ENCODE data around the gene POU2AF3.

The POU2AF3 gene

DNA sequence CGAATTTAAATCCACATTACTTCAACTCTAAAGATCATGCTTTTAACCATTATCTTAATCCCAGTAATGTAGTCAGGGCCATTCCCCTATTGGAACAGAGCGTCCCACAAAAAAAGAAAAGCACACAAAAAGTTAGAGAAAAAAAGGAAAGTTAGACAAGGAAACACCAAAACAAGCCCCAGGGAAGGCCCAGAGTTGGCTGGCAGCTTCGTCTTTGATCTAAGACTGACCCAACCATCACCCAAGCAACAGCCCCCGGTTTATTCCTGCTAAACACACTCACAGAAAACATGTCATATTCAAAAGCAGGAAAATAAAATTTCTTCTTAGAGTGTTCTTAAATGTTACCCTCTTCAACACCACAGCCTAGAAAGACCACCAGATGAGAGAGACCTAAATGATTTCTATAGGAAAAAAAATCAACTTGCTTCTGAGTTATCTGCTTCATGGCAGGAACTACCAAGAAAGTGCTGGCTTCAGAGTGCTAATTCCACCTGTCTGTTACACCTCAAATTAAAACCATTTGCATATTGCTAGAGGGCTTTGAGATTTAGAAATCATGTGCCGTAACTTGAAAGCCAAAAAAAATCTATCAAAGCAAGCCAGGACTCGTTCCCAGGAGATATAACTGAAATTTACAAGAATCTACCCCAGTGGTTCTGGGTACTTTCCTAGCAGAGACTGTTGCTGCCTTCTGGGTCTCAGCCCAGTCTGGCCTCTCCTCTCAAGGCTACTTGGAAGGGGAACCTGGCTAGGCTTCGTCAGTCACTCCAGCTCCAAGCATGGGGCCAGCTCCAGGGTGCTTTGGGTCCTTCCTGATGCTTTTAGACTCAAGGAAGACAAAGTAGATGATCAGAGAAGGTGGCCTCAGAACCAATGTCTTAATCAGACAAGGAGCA lies 31.2 kb downstream of the POU2AF3 start:
- DNase-seq (ENCODE audit: low read depth in 2 of 2), result no peak

DNA sequence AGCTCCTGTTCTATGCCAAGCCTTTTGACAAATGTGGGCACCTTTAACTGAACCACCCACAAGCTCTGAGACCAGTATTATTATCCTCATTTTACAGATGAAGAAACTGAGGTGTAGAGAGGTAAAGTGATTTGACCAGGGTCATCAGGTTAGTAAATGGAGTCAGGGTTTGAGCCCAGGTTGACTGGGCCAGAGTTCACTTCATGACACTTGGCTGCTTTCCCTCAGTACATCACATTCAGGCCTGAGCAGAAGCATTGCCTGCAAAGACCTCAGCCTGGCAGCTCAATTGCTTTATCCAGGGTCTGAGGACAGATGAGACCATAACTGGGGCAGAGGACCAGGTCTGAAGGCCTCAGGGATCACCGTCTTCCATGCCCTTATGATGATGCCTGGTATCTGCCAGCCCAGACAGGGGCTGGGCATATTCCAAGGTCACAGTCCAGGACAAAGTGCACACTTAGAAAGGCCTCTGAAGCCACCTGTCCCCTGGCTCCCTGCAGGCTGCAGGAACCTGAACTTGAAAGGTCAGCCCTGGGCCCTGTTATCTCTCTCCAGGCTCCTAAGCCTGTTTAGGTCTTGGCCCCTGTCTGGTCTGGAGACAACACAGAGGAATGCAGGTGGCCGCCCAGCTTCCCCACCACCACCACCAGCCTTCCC lies 32.0 kb downstream of the POU2AF3 start:
- DNase-seq (ENCODE audit: low read depth in 2 of 2), result no peak

GRCh38 chr11:111331711-111332479 lies 33.5 kb downstream of the POU2AF3 start:
- no peak for DNase-seq (ENCODE audit: low read depth in 2 of 2)

GRCh38 chr11:111334532-111335502 lies 36.5 kb downstream of the POU2AF3 start:
- no peak for DNase-seq (ENCODE audit: low read depth in 2 of 2)

DNA sequence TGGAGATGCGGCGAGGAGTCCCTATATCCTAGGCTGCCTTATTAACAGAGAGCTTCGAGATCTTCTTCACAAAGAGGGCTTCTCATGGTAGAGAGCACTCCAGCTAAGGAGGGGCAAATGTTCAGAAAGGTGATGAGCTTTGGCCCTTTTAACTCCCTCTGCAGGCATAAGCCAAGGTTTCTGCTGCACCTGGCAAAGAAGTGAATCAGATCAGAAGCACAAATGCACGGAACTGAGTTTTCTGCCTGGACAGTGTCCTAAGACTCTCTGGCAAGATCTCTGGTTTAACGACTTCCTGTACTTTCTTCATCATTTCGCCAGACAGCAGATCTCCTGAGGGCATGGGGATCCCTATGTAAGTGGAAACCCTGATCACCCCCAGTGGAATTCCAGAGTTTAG lies 37.2 kb downstream of the POU2AF3 start:
- DNase-seq (ENCODE audit: low read depth in 2 of 2), result no peak

- DNase-seq (ENCODE audit: low read depth in 2 of 2), result no peak
Measured at GRCh38 chr11:111336062-111336461, 37.7 kb downstream of the POU2AF3 start.

DNA sequence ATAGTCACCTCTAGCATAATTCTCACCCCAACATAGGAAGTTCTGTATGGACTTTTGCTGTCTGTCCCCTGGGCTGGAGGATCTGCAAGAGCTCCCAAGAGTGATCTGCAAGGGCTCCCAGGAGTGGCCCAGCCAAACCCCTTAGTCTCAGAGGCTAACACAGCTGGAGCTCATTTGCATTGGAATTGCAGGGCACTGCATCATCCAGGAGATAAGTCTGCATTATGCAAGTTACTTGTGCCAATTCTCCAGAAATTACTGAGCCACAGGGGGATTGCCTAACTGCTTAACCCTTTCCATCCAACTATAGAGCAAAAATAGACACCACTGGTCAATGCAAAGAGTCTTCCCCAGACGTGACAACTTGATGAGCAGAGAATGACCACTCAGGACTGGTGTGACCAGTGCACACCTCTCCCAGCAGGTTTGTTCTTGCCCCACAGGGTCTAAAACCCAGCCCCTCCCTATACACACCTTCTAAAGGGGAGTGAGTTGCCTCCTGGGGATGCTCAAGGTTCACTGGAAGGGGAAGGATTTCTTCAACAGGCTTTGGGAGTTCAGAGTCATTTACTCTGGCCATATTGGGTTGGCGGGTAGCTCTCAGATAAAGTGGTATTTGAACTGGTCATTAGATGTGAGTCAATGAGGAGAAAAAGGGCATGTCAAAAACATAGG lies 38.4 kb downstream of the POU2AF3 start:
- no peak for DNase-seq (ENCODE audit: low read depth in 2 of 2)

DNA sequence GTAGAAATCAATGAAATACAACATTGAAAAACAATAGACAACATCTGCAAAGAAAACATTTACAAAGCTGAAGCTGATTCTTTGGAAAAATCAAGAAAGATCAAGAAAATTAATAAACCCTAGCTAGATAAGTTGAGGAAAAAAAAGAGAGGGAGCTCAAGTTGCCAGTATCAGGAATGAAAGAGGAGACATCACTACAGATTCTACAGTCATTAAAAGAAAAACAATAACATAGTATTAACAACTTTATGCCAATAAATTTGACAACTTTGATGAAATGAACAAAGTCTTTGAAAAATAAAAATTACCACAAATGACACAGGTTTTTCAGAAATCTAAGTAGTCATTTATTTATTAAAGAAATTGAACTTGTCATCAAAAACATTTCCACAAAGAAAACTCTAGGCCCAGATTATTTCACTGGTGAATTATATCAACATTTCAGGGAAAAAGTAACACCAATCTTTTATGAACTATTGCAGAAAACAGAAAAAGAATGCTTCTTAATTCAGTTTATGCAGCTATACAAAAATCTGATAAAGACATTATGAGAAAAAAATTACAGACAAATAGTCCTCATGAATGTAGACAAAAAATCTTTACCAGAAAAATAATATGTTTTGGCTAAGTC lies 41.5 kb downstream of the POU2AF3 start:
- no peak for DNase-seq (ENCODE audit: low read depth in 2 of 2)

DNA sequence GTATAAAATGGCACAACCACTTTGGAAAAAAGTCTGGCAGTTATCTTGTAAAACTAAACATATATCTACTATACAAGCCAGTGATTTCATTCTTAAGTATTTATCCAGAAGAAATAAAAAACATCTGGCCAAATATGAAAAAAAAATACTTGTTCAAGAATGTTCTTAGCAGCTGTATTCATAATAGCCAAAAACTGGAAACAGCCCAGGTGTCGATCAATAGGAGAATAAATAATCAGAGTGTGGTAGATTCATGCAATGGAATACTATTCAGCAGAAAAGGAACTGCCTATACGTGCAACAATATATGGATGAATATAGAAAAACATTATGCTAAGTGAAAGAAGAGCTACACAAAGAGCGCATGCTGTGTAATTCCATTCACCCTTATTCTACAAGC lies 44.0 kb downstream of the POU2AF3 start:
- no peak for DNase-seq (ENCODE audit: low read depth in 2 of 2)

- DNase-seq (ENCODE audit: low read depth in 2 of 2), result no peak
Measured at GRCh38 chr11:111344032-111344431, 45.7 kb downstream of the POU2AF3 start.

DNA sequence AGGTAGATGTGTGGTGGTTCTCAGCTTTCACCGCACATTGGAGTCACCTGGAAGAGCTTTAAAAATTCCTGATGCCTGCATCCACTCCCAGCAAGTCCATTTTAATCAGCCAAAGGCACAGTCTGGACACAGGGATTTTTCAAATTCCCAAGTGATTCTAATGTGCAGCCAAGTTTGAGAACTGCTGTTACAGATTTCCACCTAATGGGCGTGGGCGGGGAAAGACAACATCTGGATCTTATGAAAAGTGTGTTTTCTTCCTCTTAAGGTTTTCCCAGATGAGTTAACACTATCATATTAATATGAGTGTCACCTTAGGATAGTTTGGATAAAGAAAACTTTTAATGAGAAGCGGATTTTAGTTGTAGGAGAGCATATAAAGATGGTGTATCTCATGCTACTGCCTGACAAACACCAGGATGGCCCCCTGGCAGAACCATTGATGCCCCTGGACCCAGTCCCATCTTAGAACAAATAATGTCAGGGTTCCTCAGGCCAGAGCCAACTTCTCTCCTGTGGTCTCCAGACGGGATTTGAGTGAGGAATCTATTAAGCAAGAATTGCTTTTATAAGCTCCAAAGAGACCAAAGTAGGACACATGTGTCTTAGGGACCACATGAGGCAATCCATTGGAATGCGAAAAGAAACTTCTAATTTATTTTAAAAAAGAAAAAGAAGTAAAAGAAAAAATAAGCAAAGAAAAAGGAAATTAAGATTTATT lies 48.8 kb downstream of the POU2AF3 start:
- no peak for DNase-seq (ENCODE audit: low read depth in 2 of 2)

DNA sequence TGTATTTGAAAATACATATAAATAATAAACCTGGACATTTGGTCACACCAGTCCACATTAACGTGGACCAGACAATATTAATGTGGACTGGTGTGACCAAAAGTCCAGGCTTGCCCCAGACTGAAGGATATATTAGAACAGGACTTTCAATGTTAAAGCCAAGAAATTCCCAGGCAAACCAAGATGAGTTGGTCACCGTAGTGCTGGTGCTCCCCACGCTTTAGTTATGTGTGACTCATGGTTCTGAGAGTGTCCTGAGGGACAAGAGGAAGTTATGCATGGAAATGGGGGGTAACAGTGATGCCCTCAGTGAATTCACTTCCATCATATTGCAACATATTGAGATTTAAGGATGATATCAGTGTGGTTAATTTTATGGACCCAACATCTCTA lies 49.4 kb downstream of the POU2AF3 start:
- DNase-seq (ENCODE audit: low read depth in 2 of 2), result no peak

GRCh38 chr11:111348147-111348546 lies 49.8 kb downstream of the POU2AF3 start:
- no peak for DNase-seq (ENCODE audit: low read depth in 2 of 2)

DNA sequence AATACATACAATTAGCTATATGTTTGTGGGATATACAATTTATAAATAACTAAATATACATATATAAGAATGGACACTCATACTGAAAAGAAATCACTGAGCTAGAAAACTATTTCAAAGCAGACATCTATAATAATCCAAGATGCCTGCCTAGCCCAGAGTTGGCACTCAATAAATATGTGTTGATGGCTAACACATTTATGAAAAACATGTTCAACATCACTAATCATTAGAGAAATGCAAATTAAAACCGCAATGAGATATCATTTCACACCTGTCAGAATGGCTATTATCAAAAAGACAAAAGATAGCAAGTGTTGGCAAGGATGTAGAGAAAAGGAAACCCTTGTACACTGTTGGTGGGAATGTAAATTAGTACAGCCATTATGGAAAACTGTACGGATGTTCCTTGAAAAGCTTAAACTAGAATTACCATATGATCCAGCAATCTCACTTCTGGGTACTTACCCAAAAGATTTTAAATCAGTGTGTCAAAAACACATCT lies 50.9 kb downstream of the POU2AF3 start:
- no peak for DNase-seq (ENCODE audit: low read depth in 2 of 2)

- no peak for DNase-seq (ENCODE audit: low read depth in 2 of 2)
Measured at GRCh38 chr11:111350811-111351210, 52.5 kb downstream of the POU2AF3 start.

GRCh38 chr11:111351374-111352055 lies 53.2 kb downstream of the POU2AF3 start:
- no peak for DNase-seq (ENCODE audit: low read depth in 2 of 2)

GRCh38 chr11:111352231-111352746 lies 53.9 kb downstream of the POU2AF3 start:
- DNase-seq (ENCODE audit: low read depth in 2 of 2), result no peak

- no peak for DNase-seq (ENCODE audit: low read depth in 2 of 2)
Measured at GRCh38 chr11:111352935-111353710, 54.8 kb downstream of the POU2AF3 start.

Data from activated CD8-positive, alpha-beta memory T cell treated with anti-CD3 and anti-CD28 coated beads for 4 hours (primary cell).